GM21717 (cell line): ENCODE data around the gene EPDR1.
"Not testable (repeated sequence)": the region's sequence is repeated elsewhere in the genome, so short reads cannot be mapped to it uniquely, and the experiment has no call there.

Experiments
- ATAC-seq: cut with Tn5 transposase; IDR thresholded peaks from one replicate; pipeline ENCODE4 v1.9.1; 2021; ENCODE audit warnings: mild to moderate bottlenecking, moderate library complexity; ENCODE audit not compliant: unreplicated experiment

EPDR1 gene

GRCh38 chr7:37927773-37928444, 7.5 kb downstream of the EPDR1 start:
- ATAC-seq = no peak

DNA sequence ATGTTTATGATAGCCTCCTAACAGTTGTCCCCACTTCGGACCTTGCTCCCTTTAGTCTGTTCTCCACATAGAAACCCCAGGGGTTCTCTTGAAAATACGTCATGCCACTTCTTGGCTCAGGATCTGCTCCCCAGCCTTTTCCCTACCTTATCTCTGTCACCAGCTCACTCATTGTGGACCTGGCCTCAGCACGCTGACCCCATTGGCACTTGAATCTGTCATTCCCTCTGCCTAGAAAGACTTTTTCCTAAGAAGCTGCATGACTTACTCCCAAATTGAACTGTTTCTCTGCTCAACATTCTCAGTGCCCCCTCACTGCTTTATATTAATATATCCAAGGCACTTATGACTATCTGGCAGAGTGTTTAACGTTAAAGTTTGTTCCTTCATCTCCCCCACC, 8.4 kb downstream of the EPDR1 start:
- ATAC-seq = no peak

DNA sequence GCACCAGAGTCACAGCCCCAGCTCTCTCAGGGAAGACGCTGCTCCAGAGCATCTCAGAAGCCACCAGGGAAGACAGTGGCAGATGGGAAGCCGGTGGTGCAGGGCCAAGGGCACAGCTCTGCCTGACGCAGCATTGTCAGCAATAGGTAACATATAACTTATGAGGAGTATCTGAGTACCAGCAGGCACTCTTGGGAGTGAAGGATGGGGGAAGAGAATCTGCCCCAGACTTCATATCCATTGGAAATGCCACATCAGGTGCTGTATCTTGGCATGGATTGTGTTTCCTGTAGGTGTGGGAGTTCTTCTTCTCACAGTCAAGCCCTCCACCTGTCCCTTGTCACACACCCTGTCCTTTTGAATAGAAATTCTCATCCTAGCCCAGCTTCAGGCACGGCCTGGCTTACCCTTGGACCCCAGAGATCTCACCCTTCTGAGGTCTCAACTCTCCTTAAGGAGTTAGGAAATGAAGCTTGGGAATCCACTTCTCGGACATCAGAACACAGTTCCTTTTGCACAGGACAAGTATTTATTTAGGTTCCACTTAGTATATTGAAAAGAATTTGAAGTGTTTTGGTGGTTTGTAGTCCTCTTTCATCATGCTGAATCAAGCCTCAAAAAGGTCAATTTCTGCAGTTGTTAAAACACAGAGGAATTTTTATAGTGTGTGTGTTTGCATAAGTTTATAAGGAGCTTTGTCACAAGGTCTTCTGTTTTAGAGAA, 9.9 kb downstream of the EPDR1 start:
- no peak for ATAC-seq

GRCh38 chr7:37932543-37932942, 12.1 kb downstream of the EPDR1 start:
- no peak for ATAC-seq

DNA sequence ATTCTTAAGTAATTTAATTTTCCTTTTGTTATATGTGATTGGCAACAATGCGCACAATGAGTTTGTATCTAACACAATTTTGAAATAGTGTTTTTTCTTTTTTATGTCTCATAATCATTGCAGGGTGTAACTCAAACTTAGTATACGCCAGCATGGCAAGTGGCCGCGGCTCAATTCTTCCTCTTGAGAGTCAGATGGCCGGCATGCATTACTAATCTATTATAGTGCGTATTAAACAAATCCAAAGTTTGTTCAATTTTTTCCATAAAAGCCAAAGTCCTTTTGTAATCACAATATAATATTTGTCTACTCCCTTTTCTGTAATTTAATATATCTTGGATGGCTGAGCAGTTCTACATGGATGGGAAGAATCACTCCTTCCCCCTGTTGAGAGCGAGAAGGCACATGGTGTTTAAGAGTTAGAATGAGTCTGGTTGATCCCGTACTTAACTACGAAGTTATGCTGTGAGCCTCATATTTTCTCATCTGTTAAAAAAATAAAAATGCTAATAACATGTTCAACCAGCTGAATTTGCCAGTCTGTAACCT, 12.7 kb downstream of the EPDR1 start:
- ATAC-seq = no peak

DNA sequence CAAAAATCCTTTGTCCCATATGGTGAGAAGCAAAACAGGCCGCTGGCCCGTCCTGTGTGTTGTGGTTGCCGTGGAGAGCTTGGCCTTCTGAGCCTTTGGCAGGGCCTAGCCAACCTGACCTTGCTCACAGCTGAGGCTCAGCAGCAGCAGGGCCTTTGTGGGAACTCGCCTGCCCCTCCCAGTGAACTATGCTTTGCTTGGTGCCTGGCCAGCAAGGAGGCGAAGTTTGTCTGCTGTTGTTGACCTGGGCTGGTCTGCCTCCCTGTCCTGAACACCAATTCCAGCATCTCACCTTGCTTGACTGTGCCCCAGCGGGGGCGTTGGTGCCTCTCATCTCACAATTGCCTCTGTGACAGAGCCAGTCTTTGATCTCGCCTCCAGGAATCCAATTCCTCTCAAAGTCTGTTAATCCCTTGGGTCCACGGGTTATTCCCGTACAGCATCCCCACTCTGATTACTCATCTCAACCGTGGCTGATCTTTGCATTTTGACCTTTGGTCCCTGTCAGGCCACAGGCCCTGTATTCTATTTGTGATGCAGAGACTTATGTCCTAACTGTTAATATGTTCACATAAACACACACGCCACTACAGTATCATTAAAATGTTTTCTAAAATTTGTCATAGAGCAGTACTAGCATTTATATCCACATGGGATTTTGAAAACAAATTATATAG, 22.6 kb downstream of the EPDR1 start:
- ATAC-seq = no peak

DNA sequence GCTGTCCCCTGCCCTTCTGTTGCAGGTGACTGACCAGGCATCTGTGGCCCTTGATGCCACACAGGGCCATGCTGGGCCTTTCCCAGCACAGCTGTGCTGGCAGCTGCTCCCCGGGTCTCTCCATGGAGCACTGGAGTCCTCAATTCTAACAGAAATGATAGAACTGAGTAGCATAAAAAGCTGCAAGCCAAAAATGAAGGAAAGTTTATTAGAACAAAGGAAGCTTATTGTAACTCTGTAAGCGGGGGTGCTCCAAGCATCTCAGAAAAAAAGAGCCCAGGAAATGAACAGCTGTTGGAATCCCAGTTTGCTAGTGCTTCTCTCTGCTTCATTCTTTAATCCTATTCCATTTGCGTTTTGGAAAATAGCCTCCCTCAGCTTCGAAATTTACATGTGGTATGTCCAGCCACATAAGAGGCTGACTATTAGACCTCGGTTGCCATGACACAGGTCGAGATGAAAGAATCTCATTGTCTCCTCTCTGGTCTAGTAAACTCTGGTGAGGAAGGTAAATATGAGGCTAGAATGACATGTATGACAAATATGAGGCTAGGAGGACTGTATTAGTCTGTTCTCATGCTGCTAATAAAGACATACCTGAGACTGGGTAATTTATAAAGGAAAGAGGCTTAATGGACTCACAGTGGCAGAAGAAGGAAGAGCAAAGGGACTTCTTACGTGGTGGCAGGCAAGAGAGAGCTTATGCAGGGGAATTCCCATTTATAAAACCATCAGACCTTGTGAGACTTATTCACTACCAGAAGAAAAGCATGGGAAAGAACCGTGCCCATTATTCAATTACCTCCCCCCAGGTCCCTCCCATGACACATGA, 23.7 kb downstream of the EPDR1 start:
- no peak for ATAC-seq

DNA sequence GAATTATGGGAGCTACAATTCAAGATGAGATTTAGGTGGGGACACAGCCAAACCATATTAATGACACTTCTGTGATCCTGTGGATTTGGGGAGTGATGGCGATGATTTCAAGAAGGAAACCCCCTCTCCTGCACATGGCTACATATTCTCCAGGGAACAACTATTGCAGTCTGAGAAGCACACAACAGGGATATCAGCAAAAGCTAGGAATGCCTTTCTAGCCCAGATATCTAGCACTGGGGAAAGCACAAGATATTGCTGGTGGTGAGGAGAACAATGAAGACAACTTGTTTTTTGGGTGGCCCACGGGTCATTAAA, 24.3 kb downstream of the EPDR1 start:
- no peak for ATAC-seq

DNA sequence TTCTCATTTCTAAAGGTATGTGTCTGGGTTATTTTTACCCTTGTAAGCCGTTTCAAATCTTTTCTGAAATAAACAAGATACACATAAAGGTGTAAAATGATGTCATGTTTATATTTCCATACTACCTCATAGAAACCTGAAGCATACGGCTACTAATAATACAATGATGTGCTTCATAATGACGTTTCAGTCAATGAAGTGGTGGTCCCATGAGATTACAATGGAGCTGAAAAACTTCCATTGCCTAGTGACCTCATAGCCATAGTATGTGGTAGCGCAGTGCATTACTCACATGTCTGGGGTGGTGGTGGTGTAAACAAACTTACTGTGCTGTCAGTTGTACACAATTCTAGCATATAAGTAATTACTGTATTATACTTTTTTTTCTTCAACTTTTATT, 24.9 kb downstream of the EPDR1 start:
- ATAC-seq = no peak

DNA sequence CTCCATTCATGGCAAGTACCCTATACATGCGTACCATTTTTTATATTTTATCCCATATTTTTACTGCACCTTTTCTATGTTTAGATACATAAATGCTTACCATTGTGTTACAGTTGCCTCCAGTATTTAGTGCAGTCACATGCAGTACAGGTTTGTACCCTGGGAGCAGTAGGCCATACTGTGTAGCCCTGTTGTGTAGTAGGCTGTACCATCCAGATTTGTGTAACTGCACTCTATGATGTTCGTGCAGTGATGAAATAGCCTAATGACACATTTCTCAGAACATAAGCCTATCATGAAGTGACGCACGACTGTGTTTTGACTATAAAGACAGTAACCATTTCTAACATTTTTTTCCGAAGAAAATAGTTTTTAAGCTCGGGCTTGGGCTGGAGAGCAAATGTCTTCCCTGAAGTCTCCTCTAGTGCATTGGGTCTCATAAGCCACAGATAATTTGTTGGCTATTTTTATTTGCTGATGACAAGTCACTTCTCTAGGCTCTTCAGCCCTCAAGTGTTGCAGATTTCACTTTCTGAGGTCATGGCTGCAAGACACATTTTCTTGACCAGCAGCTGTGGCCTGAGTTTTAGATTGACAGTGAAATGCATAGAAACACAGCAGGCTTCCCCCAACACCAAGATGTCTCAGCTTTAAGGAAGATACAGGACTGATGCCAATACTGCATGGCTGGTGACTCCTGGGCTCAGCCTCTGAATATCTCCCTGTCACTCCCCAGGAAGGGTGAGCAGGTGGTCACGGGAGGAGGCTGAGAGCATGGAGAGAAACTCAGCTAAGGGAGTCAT, 26.9 kb downstream of the EPDR1 start:
- ATAC-seq = no peak

DNA sequence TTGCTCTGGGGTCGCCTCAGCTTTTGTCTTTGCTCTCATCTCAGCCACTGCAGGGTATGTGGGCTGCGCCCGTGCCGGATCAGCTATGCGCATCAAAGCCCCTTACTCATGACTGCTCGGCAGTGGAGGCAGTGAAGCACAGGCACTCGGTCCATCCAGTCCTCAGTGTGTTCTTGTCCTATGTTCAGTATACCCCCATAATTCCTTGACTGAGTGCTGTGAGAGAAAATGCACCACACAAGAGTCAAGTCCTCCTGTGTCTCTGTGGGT, 27.4 kb downstream of the EPDR1 start:
- ATAC-seq = no peak

DNA sequence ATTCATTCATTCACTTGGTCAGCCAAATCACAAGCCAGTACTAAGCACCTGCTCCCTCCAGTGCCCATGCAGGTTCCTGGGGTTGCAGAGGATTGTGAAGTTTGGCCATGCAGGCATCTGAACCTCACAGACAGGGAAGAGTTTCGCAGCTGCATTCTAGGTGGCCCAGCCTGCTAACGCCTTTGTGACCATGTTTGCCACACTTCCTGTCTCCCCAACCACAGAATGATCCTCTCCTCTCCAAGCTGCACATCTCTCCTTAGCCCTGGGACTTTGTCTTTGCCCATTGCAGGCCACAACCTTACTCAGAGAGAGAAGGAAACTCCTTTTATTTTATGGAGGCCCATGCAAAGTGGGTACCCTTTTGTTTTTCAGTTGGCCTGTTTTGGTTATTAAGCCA, 31.8 kb downstream of the EPDR1 start:
- ATAC-seq = no peak

DNA sequence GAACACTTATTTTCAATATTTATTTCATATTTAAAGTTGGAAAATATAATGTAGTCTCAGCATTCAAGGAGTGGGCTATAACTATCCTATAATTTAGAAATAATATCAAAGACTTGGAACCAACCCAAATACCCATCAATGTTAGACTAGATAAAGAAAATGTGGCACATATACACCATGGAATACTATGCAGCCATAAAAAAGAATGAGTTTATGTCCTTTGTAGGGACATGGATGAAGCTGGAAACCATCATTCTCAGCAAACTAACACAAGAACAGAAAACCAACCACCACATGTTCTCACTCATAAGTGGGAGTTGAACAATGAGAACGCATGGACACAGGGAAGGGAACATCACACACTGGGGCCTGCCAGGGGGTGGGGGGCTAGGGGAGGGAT, 33.8 kb downstream of the EPDR1 start:
- ATAC-seq = not testable (repeated sequence)

- ATAC-seq = no peak
Observed at GRCh38 chr7:37956791-37957190, 36.4 kb downstream of the EPDR1 start.

- no peak for ATAC-seq
Observed at GRCh38 chr7:37957221-37957970, 37.0 kb downstream of the EPDR1 start.

GRCh38 chr7:37960483-37960882, 40.0 kb downstream of the EPDR1 start:
- no peak for ATAC-seq

DNA sequence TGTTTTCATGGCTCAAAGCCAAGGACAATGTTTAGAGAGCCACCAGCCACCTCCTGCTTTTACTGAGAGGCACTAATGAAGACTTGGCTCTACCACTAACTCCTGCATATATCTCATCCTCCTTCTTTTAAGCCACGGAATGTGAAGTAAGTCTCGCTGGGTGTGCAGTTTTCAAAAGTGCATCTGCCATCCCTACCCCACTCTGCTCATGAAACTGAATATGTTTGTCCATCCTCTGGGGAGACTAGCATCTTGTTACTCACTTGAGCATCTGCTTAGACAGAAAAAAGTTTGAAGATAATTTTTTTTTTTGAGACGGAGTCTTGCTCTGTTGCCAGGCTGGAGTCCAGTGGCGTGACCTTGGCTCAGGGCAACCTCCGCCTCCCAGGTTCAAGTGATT, 40.8 kb downstream of the EPDR1 start:
- no peak for ATAC-seq

GRCh38 chr7:37964196-37964595, 43.8 kb downstream of the EPDR1 start:
- no peak for ATAC-seq

- no peak for ATAC-seq
Observed at GRCh38 chr7:37970211-37970610, 49.8 kb downstream of the EPDR1 start.

- no peak for ATAC-seq
Observed at GRCh38 chr7:37971491-37971890, 51.1 kb downstream of the EPDR1 start.
